GM12874 (cell line): Measurements from ENCODE around the gene MYO7B.

ENCODE experiments used
- TF ChIP-seq, protein P1 (sequence below): IDR thresholded peaks from 2 replicates; pipeline ENCODE4 v1.5.1; 2011; ENCODE audit warnings: low read depth, mild to moderate bottlenecking, control low read depth, low read length, moderate library complexity; ENCODE audit not compliant: insufficient read depth

MYO7B gene

DNA sequence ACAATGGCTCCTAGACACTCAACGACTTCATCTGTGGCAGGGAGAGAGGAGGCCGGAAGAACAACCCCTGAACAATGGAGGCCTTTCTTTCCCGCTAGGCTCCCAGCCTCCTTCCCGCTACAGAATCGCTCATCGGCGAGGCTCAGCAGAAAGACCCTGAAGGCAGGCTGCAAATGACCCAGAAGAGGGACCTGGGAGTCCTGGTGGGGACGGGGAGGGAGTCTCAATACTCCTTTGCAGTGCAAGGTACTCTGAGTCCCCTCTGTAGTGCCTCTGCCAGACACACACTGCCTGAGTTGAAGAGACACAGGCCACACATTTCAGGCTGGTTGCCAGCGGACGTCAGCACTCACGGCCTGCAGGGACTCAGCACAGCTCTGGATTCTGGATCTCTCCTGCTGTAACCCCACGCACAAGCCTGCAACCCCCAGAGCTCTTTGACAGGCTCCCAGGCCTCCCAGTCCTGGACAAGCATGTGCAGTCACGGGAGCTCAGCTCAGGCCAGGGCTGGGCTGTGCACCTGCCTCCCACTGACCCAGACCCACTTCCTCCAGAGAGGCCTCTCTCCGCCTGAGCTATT lies 116.6 kb downstream of the MYO7B start:
- TF ChIP-seq, protein P1, sequence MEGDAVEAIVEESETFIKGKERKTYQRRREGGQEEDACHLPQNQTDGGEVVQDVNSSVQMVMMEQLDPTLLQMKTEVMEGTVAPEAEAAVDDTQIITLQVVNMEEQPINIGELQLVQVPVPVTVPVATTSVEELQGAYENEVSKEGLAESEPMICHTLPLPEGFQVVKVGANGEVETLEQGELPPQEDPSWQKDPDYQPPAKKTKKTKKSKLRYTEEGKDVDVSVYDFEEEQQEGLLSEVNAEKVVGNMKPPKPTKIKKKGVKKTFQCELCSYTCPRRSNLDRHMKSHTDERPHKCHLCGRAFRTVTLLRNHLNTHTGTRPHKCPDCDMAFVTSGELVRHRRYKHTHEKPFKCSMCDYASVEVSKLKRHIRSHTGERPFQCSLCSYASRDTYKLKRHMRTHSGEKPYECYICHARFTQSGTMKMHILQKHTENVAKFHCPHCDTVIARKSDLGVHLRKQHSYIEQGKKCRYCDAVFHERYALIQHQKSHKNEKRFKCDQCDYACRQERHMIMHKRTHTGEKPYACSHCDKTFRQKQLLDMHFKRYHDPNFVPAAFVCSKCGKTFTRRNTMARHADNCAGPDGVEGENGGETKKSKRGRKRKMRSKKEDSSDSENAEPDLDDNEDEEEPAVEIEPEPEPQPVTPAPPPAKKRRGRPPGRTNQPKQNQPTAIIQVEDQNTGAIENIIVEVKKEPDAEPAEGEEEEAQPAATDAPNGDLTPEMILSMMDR = no peak

DNA sequence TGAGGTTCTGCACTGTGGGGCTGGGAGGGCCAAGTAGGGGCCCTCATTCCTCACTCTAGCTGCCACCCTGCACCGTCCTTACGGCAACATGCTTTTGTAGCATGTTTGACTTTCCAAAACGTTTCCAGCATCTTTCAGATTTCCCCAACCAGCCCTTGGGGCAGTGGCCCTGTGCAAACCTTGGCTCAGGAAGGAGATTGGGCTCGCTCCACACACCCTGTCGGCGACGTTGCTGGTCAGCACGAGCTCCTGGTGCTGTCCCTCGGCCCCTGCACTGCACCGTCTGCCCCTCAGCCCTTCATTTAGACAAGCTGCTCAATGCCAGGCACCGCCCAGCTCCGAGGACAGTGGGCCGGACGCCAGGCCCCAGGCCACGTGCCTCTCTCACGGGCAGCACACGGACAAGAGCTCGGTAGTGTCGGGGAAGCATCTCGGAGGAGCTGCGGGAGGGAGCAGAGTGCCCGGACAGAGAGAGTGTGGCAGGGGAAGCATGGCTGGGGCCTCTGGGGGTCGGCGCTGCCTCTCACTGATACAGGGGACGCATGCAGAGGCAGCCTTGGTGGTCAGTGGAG lies 117.4 kb downstream of the MYO7B start:
- TF ChIP-seq, protein P1 = no peak

DNA sequence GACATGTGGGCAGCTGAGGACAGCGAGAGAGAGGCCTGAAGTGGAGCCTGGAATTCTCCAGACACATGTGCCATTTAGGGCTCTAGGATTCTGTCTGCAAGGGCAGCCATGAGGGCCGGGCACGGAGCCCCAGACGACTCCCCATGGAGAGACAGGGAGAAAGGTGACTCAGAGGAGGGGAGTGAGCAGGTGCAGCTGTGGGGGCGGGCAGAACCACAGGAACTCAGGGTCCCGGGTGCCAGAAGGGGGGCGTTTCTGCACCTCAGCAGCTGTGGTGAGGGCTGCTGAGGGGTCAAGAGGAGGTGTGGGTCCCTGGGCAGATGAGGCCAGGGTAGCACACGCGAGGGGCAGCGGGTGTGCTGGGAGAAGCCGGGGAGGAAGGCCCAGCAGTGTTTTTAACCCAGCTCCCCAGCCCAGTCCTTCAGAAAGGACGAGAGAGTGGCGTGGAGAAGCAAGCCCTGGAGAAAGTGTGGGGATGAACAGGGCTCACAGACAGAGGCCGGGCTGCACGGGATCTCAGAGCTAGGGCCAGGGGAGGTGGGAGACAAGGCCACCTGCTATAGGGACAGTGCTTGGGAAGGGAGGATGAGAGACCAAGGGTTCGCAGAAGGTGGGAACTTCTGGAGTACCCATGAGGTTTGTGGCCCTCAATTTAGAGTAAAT lies 118.1 kb downstream of the MYO7B start:
- TF ChIP-seq, protein P1 = no peak

DNA sequence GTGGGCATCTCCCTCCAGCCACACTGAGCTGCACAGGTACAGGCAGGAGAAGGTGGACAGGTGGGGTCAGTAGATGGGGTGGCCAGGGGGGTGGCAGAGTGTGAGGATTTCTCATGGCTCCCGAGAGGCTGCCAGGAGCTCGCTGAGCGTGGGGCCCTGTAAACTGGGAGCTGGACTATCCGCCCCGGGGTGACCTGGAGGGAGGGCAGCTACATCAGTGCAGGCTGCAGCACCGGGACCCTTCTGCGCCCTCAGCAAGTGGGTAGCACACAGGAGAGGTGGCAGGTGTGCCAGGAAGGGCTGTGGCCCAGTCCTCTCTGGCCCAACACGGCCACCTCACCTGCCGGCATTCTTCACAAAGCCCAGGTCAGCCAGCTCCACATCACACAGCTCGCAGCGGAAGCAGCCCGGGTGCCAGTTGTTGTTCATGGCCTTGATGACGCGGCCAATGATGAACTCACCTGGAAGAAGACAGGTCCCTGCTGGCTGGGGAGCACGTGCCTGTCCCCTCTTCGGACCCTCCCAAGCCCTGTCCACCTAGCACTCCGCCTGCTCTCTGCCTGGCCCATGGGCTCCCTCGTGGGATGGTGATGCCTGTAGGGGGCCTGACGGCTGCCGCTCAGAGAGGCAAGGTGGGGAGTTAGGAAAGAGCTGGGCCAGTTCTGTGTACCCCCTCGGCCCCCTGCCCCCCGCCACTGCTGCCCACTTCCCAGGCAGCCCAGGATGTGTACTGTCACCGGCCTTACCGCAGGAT lies 118.8 kb downstream of the MYO7B start:
- TF ChIP-seq, protein P1 = no peak

DNA sequence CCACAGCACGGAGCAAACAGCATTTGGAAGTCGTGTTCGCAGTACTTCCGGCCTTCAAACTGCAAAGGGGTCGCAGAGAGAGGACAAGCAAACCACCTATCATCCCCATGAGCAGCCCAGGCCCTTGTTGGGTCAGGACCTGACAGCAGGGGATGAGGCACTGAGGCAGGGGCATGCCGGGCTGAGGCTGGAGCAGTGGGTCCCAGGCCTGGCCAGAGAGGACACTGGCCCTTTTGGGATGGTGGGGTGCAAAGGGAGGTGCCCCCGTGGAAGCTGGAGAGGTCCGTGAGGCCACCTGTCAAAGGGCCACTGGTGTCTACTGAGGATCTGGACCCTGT lies 119.3 kb downstream of the MYO7B start:
- TF ChIP-seq, protein P1 = no peak

DNA sequence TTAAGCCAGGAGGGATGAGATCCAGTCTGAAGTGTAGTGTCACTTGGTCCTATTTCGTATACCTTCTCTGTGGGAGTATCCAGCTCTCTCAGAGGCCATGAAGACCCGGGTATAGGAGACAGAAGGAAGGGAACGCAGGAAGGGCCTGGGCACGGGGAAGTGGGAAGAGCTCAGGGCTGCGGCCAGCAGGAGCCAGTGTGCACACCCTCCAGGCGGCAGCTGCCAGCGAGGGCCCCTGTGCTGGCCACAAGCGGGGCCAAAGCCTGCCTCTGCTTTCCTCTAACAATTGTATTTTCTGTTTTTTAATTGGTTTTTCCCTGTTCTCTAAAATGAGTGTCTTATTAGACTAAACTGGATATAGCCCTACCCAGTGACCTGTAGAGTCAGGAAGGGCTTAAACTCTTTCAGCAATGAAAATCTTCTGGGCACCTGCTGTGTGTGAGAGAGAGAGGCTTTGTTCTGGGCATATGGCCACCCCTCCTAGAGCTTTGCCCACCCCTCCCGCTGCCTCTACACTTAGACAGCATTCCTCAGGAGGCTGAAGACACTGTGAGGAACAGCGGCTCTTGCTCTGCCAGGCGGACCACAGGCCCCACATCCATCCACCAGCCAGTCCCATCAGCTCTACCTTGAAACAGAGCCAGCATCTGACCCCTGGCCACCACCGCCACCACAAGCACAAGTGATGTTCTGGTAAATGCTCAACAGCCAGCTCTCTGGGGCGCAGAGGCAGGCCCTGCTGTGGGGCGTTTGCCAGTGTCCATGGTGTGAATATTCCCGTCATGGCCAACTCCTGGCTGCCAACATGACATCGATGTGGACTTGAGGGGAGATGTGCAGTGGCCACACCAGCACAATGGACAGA lies 120.0 kb downstream of the MYO7B start:
- TF ChIP-seq, protein P1 = no peak
